GM19455 (cell line): ENCODE results near the gene PHF21A.
"Not testable (repeated sequence)": the region's sequence is repeated elsewhere in the genome, so short reads cannot be mapped to it uniquely, and the experiment has no call there.

Experiments used
- ATAC-seq: cut with Tn5 transposase; IDR thresholded peaks from one replicate; pipeline ENCODE4 v1.9.1; 2021; ENCODE audit not compliant: unreplicated experiment

The PHF21A gene

GRCh38 chr11:46036969-46037368, 84.3 kb downstream of the PHF21A start:
- ATAC-seq, result no peak

GRCh38 chr11:46036009-46036408, 85.2 kb downstream of the PHF21A start:
- no peak for ATAC-seq

- ATAC-seq, result no peak
Observed at GRCh38 chr11:46034041-46034440, 87.2 kb downstream of the PHF21A start.

GRCh38 chr11:46026606-46027293, 94.5 kb downstream of the PHF21A start:
- ATAC-seq, result no peak

GRCh38 chr11:46020084-46020599, 101.1 kb downstream of the PHF21A start:
- no peak for ATAC-seq

- ATAC-seq, result no peak
Observed at GRCh38 chr11:46018651-46019050, 102.6 kb downstream of the PHF21A start.

- ATAC-seq, result no peak
Observed at GRCh38 chr11:46017341-46017740, 103.9 kb downstream of the PHF21A start.

GRCh38 chr11:46015941-46016340, 105.3 kb downstream of the PHF21A start:
- no peak for ATAC-seq

- ATAC-seq, result not testable (repeated sequence)
Observed at GRCh38 chr11:46014168-46014567, 107.1 kb downstream of the PHF21A start.

- no peak for ATAC-seq
Observed at GRCh38 chr11:46012185-46012584, 109.1 kb downstream of the PHF21A start.

- no peak for ATAC-seq
Observed at GRCh38 chr11:46010100-46010499, 111.2 kb downstream of the PHF21A start.

- no peak for ATAC-seq
Observed at GRCh38 chr11:46009647-46010046, 111.6 kb downstream of the PHF21A start.

- ATAC-seq, result no peak
Observed at GRCh38 chr11:46006418-46007070, 114.7 kb downstream of the PHF21A start.

- ATAC-seq, result no peak
Observed at GRCh38 chr11:46003572-46003971, 117.7 kb downstream of the PHF21A start.

- no peak for ATAC-seq
Observed at GRCh38 chr11:46002189-46002588, 119.1 kb downstream of the PHF21A start.

- ATAC-seq, result no peak
Observed at GRCh38 chr11:46001448-46001914, 119.8 kb downstream of the PHF21A start.

- no peak for ATAC-seq
Observed at GRCh38 chr11:45997599-45997998, 123.7 kb downstream of the PHF21A start.

- ATAC-seq, result no peak
Observed at GRCh38 chr11:45995342-45995734, 125.9 kb downstream of the PHF21A start.

- ATAC-seq, result no peak
Observed at GRCh38 chr11:45994371-45995341, 126.6 kb downstream of the PHF21A start.

GRCh38 chr11:45993531-45994001, 127.7 kb downstream of the PHF21A start:
- no peak for ATAC-seq

- ATAC-seq, result no peak
Observed at GRCh38 chr11:45988921-45989320, 132.3 kb downstream of the PHF21A start.
